GM19351 (cell line): Measurements from ENCODE around the gene SKAP1.

Experiments
- ATAC-seq: cut with Tn5 transposase; IDR thresholded peaks from one replicate; pipeline ENCODE4 v1.9.1; 2021; ENCODE audit warnings: mild to moderate bottlenecking, moderate library complexity; ENCODE audit not compliant: unreplicated experiment

SKAP1 gene

GRCh38 chr17:48180842-48181629 lies 249.0 kb downstream of the SKAP1 start:
- ATAC-seq, result no peak

DNA sequence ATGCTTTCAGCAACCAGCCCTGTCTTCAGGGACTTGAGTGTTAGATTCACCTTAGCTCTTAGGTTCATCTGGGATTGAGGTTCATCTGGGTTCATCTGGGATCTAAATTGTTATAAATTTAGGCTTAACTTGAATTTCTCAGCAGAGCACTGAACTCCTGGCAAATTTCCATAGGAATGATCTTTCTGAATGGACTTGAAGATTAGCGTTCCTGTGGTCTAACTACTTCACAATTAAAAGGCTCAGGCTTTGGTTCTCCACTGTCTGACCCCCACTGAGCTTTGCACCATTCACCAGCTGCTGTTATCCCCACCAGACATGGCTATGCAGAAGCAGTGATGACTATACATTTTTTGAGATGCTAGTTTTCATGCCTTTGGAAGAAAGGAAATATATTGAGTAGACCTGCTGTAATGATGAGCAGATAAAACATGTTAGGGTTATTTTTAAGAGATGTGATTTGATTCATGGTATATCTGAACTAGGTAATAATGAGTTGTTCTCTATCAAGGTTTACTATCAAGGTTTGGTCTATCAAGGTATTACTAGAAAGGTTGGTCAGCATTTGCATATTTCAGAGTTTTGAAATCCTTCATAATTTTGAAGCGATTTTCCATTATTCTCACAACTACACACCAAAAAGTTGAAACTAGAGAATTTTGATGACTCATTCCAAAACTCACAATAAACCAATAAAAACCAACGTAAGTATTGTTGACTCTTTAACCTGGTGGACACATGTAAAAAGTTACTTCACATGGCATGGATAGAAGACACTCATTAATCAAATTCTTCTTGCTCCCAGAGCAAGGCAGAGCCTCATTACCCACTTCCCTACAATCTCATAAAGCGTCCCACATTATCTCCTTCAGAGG lies 250.7 kb downstream of the SKAP1 start:
- no peak for ATAC-seq

GRCh38 chr17:48178317-48178716 lies 251.7 kb downstream of the SKAP1 start:
- ATAC-seq, result no peak

DNA sequence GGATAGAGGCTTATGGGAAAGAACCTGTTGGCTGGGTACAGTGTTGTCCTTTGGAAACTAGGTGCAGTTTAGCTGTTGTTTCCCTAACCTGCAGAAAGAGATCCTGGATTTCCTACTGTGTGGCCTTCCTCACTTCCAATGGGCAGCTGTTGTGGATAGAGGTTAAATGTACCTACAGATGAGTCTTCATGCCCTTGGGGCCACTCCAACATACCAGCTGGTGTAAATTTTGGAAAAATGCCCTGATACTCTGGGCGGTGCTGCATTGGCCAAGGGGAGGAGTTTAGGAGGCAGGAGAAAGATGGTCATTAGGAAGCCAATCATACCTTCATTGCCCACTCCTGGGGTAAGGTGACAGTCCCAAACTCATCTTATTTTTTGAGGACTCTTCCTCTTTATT lies 252.2 kb downstream of the SKAP1 start:
- ATAC-seq, result no peak

- ATAC-seq, result no peak
These were observed 253.6 kb downstream of the SKAP1 start for GRCh38 chr17:48176471-48176855.

DNA sequence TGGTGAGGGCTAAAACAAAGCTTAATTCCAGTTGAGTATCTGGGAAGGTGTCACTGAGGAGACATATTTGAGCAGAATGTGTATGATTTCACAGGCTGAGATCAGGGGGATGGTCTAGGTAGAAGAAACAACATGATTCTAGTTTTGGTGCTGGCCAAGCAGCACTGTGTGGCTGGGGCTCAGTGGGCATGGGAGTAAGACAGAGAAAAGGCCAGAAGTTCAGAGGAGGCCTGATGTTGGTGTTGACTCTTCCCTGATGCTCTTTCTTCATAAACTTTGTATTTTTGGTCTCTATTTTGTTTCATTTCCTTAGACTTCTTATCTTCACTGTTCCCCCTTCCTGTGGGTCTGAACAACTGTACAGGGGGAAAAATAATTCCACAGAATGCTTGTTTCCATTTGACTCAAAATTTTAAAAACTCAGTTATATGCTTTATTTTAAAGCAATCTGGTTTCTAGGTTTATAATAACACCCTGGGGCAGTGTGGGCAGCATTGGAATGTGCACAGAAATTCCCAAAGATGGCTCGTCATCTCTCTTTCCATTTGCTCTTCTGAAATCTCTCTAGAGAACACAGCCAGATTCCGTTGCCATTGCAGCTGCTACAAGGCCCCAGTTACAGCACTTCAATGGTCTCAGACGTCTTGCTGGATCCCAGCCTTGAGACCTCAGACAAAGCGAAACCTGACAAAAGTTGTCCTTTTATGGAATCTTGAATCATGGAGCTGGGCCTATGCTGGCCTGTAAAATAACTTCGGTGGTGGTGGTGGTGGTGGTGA lies 254.1 kb downstream of the SKAP1 start:
- no peak for ATAC-seq

GRCh38 chr17:48174833-48175523 lies 255.0 kb downstream of the SKAP1 start:
- ATAC-seq, result no peak

DNA sequence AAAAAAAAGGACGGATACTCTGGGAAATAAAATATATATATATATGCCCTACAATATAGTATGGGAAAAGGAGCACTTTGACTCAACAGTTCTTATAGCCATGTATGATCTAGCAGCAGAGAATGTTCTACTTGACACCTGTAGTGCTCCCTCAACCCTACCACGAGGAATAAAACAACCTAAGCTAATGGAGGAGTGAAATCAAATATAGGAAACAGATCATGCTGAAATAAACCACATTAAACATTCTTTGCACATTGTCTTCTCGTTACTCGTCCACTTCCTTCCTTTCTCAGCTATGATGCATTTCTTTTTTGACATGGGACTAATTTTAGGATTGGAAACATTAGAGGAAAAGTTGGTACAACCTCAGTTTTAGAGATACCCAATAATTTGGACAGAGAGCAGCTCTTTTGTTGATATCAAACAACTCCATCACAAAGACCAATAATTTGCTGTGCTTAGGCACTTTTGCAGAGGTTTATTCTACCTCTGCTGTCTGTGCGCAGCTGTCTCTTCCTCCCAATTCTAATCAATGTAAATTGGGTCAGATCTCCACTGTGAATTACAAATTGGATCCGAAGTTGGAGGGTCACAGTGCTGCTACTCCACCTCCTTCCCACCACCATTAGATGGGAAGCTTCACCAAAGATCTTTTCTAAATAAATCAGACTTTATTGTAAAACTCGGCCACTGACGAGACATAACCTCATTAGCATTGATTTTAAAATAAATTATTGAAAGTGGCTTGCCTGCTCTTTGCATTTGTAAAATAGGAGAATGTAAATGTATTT lies 256.6 kb downstream of the SKAP1 start:
- ATAC-seq, result no peak

DNA sequence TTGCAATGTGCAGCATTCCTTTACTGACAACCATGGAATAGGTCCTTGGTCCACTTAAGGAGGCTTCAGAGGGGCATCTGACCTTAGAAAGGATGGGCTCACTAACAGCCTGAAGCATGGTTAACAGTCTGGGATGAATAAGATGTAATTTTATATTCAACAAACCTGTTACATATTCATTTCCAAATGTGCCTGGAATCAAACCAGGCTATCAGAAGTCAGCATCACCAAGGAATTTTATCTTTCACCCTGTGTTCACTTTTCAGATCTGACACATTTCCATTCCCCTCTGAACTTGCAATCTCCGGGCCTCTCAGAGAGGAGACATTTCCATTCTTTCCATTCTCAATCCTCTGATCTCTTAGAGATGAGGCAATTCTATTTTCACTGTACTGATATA lies 260.1 kb downstream of the SKAP1 start:
- no peak for ATAC-seq

GRCh38 chr17:48163809-48164208 lies 266.2 kb downstream of the SKAP1 start:
- no peak for ATAC-seq

DNA sequence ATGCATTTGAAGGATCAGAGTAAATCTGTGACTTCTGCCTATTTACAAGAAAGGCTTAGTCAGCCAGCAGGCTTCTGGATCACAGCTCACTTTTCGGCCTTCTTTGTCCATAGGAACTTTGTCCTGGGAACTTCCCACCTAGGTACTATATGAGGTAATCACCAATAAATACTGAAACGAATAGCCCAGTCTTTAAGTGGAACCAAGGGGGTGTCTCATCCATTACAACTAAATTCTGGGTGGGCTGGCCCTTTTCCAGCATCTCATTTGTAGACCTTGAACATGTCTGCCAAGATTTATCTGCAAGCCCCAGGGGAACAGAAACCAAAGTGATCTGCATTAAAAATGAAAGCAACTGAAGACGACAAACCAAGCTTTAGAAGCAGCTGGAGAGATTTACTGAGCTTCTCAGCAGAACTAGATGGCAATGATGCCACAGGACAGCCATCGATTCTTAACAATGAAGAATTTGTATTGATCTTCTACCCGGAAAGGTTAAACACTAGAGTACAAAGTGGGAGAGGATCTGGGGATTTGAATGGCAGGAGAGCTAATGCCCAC lies 267.0 kb downstream of the SKAP1 start:
- ATAC-seq, result no peak

DNA sequence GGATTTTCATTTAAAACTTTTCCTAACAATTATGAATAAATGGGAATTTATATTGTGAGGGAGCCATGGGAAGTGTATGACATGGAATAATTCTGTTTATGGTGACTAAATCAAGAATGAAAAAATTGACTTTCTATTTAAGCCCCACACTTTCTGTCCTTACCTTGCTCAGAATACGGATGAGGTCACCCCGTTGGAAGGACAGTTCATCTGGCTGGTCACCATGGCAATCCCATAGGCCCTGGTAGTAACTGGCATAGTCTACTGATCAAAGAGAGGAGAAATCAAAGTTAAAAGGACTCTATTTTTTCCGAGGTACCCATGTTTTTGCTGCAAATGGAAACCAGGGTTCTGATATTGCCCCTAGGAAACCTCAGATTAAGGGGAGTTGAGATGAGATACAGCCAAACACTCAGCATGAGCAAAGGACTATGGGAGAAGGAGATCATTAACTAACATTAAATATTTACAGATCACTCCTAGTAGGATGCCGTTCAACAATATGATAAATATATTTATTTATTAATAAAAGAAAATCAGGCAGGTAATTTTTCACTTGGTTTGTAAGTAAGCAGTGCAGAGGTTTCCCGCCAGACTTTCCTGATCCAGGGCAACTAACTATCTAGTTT lies 267.6 kb downstream of the SKAP1 start:
- no peak for ATAC-seq

DNA sequence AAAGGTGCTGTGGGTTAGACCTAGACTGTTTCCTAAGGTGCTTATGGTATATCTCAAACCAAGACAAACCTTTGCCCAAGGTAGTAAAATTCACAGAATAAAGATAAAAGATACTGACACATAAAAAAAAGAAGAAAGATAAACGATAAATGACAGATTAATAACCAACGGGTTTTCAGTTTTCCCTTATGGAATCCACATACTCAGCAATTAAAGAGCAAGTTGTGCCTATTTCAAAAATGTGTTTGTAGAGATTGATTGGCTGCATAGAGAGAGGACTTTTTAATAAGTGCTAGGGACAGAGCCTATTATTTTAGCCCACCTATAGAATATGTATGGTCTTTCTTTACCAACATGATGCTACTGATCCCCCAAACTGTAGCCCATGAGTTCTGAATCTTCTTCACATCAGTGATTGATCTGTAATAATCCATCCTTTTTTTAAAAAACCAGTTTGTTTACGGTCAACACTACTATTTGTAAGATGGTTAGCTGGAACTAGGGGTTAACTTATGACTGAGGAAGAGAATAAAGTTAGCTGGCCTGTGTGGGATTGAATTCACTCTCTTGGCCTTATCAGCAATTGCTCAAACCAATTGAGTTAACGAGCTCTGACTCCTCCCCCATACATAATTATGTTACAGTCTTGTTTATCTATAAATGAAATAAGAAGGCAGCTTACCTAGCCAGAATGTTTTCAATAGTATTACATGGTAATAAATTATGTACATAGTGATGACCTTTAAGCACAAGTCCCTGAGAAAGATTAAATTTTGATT lies 268.7 kb downstream of the SKAP1 start:
- ATAC-seq, result no peak

- ATAC-seq, result no peak
These were observed 269.6 kb downstream of the SKAP1 start for GRCh38 chr17:48160177-48161081.

DNA sequence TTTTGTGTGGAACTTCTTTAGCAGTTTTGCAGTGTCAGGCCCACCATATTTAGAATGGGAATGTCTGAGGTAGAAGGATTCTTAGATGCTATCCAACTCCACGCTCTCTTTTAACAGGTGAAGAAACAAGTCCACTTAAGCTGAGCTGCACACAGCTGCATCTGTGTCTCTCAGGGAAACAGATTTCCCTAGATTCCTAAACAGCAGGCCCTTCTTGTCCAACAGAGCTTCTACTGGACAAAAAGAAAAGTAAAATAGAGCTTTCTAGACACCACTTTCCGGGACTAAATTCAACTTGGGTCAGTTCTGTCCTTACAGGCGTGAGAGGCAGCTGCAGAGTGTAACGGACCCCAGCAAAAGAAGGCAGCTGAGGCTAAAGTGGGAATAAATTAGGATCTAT lies 270.8 kb downstream of the SKAP1 start:
- no peak for ATAC-seq

- no peak for ATAC-seq
These were observed 274.0 kb downstream of the SKAP1 start for GRCh38 chr17:48155889-48156611.
